ENCODE measurements around the gene FOXK1.

The FOXK1 gene

GRCh38 chr7:4693152-4693551, 11.1 kb downstream of the FOXK1 start:
- H3K4ac ChIP-seq (ENCODE audit: low read depth, low read length): no peak overlapping the region
- H4K5ac ChIP-seq (ENCODE audit: low read length): no peak overlapping the region
- no peak overlapping the region for H2BK5ac ChIP-seq (ENCODE audit: low read length)
- no peak overlapping the region for H3K9ac ChIP-seq (ENCODE audit: low read length)
- H3K18ac ChIP-seq (ENCODE audit: low read length): no peak overlapping the region
- H3K23ac ChIP-seq (ENCODE audit: low read length): no peak overlapping the region
- WGBS (ENCODE audit: extremely low coverage, insufficient coverage, low lambda C conversion rate): no CpG with 5 or more reads among the region's 2 CpGs
- no peak overlapping the region for H4K8ac ChIP-seq (ENCODE audit: low read depth, low read length)
- no peak overlapping the region for H2BK15ac ChIP-seq (replicated peaks; ENCODE audit: low read depth)
- H3K4me2 ChIP-seq (ENCODE audit: low read length): no peak overlapping the region
- no peaks in the 10 kb centered on the region for H3K27me3 ChIP-seq (ENCODE audit: insufficient read depth, low read length, poor library complexity)
- no peak overlapping the region for H3K56ac ChIP-seq (ENCODE audit: low read length)
- no peaks in the 10 kb centered on the region for H3K36me3 ChIP-seq (ENCODE audit: control insufficient read depth, insufficient read depth, low read length)
- peaks cover 8% of the 10 kb centered on the region for H3K79me2 ChIP-seq (ENCODE audit: control insufficient read depth, insufficient read depth, low read length)
- H3K4me1 ChIP-seq (ENCODE audit: control insufficient read depth, low read depth, low read length): no peaks in the 10 kb centered on the region
- H3K4me3 ChIP-seq (ENCODE audit: low read length): no peak overlapping the region
- no peak for DNase-seq
- H2AK5ac ChIP-seq (ENCODE audit: low read length): no peak overlapping the region
- peaks cover 7% of the 10 kb centered on the region for H3K79me1 ChIP-seq (ENCODE audit: low read length)
- H3K27ac ChIP-seq (ENCODE audit: low read depth, low read length): no peak overlapping the region
- no peak overlapping the region for H2BK120ac ChIP-seq (ENCODE audit: low read depth, low read length)

GRCh38 chr7:4693749-4694148, 11.7 kb downstream of the FOXK1 start:
- DNase-seq: no peak
- Histone ChIP-seq H3K4me1 (ENCODE audit: control insufficient read depth, low read depth, low read length) (no peaks in the 10 kb centered on the region), H2BK15ac (replicated peaks; ENCODE audit: low read depth) (no peak overlapping the region), H4K8ac (ENCODE audit: low read depth, low read length) (no peak overlapping the region), H3K18ac (ENCODE audit: low read length) (no peak overlapping the region), H4K5ac (ENCODE audit: low read length) (no peak overlapping the region), H3K56ac (ENCODE audit: low read length) (no peak overlapping the region), H3K4me2 (ENCODE audit: low read length) (no peak overlapping the region), H3K4me3 (ENCODE audit: low read length) (no peak overlapping the region), H3K27ac (ENCODE audit: low read depth, low read length) (no peak overlapping the region), H3K23ac (ENCODE audit: low read length) (no peak overlapping the region), H3K79me2 (ENCODE audit: control insufficient read depth, insufficient read depth, low read length) (peaks cover 8% of the 10 kb centered on the region), H3K36me3 (ENCODE audit: control insufficient read depth, insufficient read depth, low read length) (no peaks in the 10 kb centered on the region), H3K4ac (ENCODE audit: low read depth, low read length) (no peak overlapping the region), H3K79me1 (ENCODE audit: low read length) (peaks cover 7% of the 10 kb centered on the region), H2BK5ac (ENCODE audit: low read length) (no peak overlapping the region), H3K9ac (ENCODE audit: low read length) (no peak overlapping the region), H3K27me3 (ENCODE audit: insufficient read depth, low read length, poor library complexity) (no peaks in the 10 kb centered on the region), H2AK5ac (ENCODE audit: low read length) (no peak overlapping the region), H2BK120ac (ENCODE audit: low read depth, low read length) (no peak overlapping the region)
- no CpG with 5 or more reads among the region's 2 CpGs for WGBS (ENCODE audit: extremely low coverage, insufficient coverage, low lambda C conversion rate)

- no peaks in the 10 kb centered on the region for H3K36me3 ChIP-seq (ENCODE audit: control insufficient read depth, insufficient read depth, low read length)
- no peaks in the 10 kb centered on the region for H3K27me3 ChIP-seq (ENCODE audit: insufficient read depth, low read length, poor library complexity)
- H2BK15ac ChIP-seq (replicated peaks; ENCODE audit: low read depth): no peak overlapping the region
- H3K56ac ChIP-seq (ENCODE audit: low read length): no peak overlapping the region
- no peaks in the 10 kb centered on the region for H3K4me1 ChIP-seq (ENCODE audit: control insufficient read depth, low read depth, low read length)
- no peak overlapping the region for H3K4me2 ChIP-seq (ENCODE audit: low read length)
- no CpG with 5 or more reads among the region's 2 CpGs for WGBS (ENCODE audit: extremely low coverage, insufficient coverage, low lambda C conversion rate)
- no peak overlapping the region for H4K8ac ChIP-seq (ENCODE audit: low read depth, low read length)
- no peak overlapping the region for H3K27ac ChIP-seq (ENCODE audit: low read depth, low read length)
- no peak overlapping the region for H3K23ac ChIP-seq (ENCODE audit: low read length)
- no peak overlapping the region for H2BK5ac ChIP-seq (ENCODE audit: low read length)
- DNase-seq: no peak
- H3K4ac ChIP-seq (ENCODE audit: low read depth, low read length): no peak overlapping the region
- H3K4me3 ChIP-seq (ENCODE audit: low read length): no peak overlapping the region
- no peak overlapping the region for H3K18ac ChIP-seq (ENCODE audit: low read length)
- H4K5ac ChIP-seq (ENCODE audit: low read length): no peak overlapping the region
- H2BK120ac ChIP-seq (ENCODE audit: low read depth, low read length): no peak overlapping the region
- H2AK5ac ChIP-seq (ENCODE audit: low read length): no peak overlapping the region
- H3K79me2 ChIP-seq (ENCODE audit: control insufficient read depth, insufficient read depth, low read length): peaks cover 8% of the 10 kb centered on the region
- peaks cover 7% of the 10 kb centered on the region for H3K79me1 ChIP-seq (ENCODE audit: low read length)
- no peak overlapping the region for H3K9ac ChIP-seq (ENCODE audit: low read length)
Observed at GRCh38 chr7:4694305-4694704, 12.2 kb downstream of the FOXK1 start.

GRCh38 chr7:4698707-4699275, 16.7 kb downstream of the FOXK1 start:
- Histone ChIP-seq H3K4me2 (ENCODE audit: low read length) (no peak overlapping the region), H3K18ac (ENCODE audit: low read length) (no peak overlapping the region), H3K27me3 (ENCODE audit: insufficient read depth, low read length, poor library complexity) (no peaks in the 10 kb centered on the region), H3K79me2 (ENCODE audit: control insufficient read depth, insufficient read depth, low read length) (peaks cover 4% of the 10 kb centered on the region), H3K79me1 (ENCODE audit: low read length) (peaks cover 2% of the 10 kb centered on the region), H2BK120ac (ENCODE audit: low read depth, low read length) (no peak overlapping the region), H3K9ac (ENCODE audit: low read length) (no peak overlapping the region), H3K27ac (ENCODE audit: low read depth, low read length) (no peak overlapping the region), H3K23ac (ENCODE audit: low read length) (no peak overlapping the region), H3K4ac (ENCODE audit: low read depth, low read length) (no peak overlapping the region), H3K4me3 (ENCODE audit: low read length) (no peak overlapping the region), H2BK5ac (ENCODE audit: low read length) (no peak overlapping the region), H3K56ac (ENCODE audit: low read length) (no peak overlapping the region), H3K36me3 (ENCODE audit: control insufficient read depth, insufficient read depth, low read length) (no peaks in the 10 kb centered on the region), H4K8ac (ENCODE audit: low read depth, low read length) (no peak overlapping the region), H2BK15ac (replicated peaks; ENCODE audit: low read depth) (no peak overlapping the region), H2AK5ac (ENCODE audit: low read length) (no peak overlapping the region), H3K4me1 (ENCODE audit: control insufficient read depth, low read depth, low read length) (peaks cover 4% of the 10 kb centered on the region), H4K5ac (ENCODE audit: low read length) (no peak overlapping the region)
- no CpG with 5 or more reads among the region's 10 CpGs for WGBS (ENCODE audit: extremely low coverage, insufficient coverage, low lambda C conversion rate)
- DNase-seq: no peak

GRCh38 chr7:4699841-4700240, 17.7 kb downstream of the FOXK1 start:
- no peak overlapping the region for H3K4me3 ChIP-seq (ENCODE audit: low read length)
- no peak overlapping the region for H3K18ac ChIP-seq (ENCODE audit: low read length)
- H4K5ac ChIP-seq (ENCODE audit: low read length): no peak overlapping the region
- H3K27ac ChIP-seq (ENCODE audit: low read depth, low read length): no peak overlapping the region
- peaks cover 4% of the 10 kb centered on the region for H3K4me1 ChIP-seq (ENCODE audit: control insufficient read depth, low read depth, low read length)
- H3K79me2 ChIP-seq (ENCODE audit: control insufficient read depth, insufficient read depth, low read length): peaks cover 4% of the 10 kb centered on the region
- no peak overlapping the region for H3K9ac ChIP-seq (ENCODE audit: low read length)
- no peak overlapping the region for H3K4ac ChIP-seq (ENCODE audit: low read depth, low read length)
- H2BK120ac ChIP-seq (ENCODE audit: low read depth, low read length): no peak overlapping the region
- peaks cover 3% of the 10 kb centered on the region for H3K79me1 ChIP-seq (ENCODE audit: low read length)
- no peak overlapping the region for H4K8ac ChIP-seq (ENCODE audit: low read depth, low read length)
- WGBS (ENCODE audit: extremely low coverage, insufficient coverage, low lambda C conversion rate): no CpG with 5 or more reads among the region's 10 CpGs
- no peak for DNase-seq
- H3K4me2 ChIP-seq (ENCODE audit: low read length): no peak overlapping the region
- no peak overlapping the region for H3K56ac ChIP-seq (ENCODE audit: low read length)
- no peak overlapping the region for H2AK5ac ChIP-seq (ENCODE audit: low read length)
- H3K23ac ChIP-seq (ENCODE audit: low read length): no peak overlapping the region
- H2BK15ac ChIP-seq (replicated peaks; ENCODE audit: low read depth): no peak overlapping the region
- no peaks in the 10 kb centered on the region for H3K27me3 ChIP-seq (ENCODE audit: insufficient read depth, low read length, poor library complexity)
- no peak overlapping the region for H2BK5ac ChIP-seq (ENCODE audit: low read length)
- no peaks in the 10 kb centered on the region for H3K36me3 ChIP-seq (ENCODE audit: control insufficient read depth, insufficient read depth, low read length)

- no CpG with 5 or more reads among the region's 14 CpGs for WGBS (ENCODE audit: extremely low coverage, insufficient coverage, low lambda C conversion rate)
- peaks cover 4% of the 10 kb centered on the region for H3K4me1 ChIP-seq (ENCODE audit: control insufficient read depth, low read depth, low read length)
- H3K36me3 ChIP-seq (ENCODE audit: control insufficient read depth, insufficient read depth, low read length): no peaks in the 10 kb centered on the region
- peak; percentile 97 for DNase-seq
- no peak overlapping the region for H2BK15ac ChIP-seq (replicated peaks; ENCODE audit: low read depth)
- H3K23ac ChIP-seq (ENCODE audit: low read length): no peak overlapping the region
- H4K5ac ChIP-seq (ENCODE audit: low read length): no peak overlapping the region
- no peaks in the 10 kb centered on the region for H3K27me3 ChIP-seq (ENCODE audit: insufficient read depth, low read length, poor library complexity)
- H3K4me2 ChIP-seq (ENCODE audit: low read length): no peak overlapping the region
- no peak overlapping the region for H2BK120ac ChIP-seq (ENCODE audit: low read depth, low read length)
- no peak overlapping the region for H3K18ac ChIP-seq (ENCODE audit: low read length)
- no peak overlapping the region for H2AK5ac ChIP-seq (ENCODE audit: low read length)
- no peak overlapping the region for H3K4ac ChIP-seq (ENCODE audit: low read depth, low read length)
- H2BK5ac ChIP-seq (ENCODE audit: low read length): no peak overlapping the region
- no peak overlapping the region for H3K27ac ChIP-seq (ENCODE audit: low read depth, low read length)
- H3K79me1 ChIP-seq (ENCODE audit: low read length): peaks cover 3% of the 10 kb centered on the region
- peaks cover 2% of the 10 kb centered on the region for H3K79me2 ChIP-seq (ENCODE audit: control insufficient read depth, insufficient read depth, low read length)
- no peak overlapping the region for H3K9ac ChIP-seq (ENCODE audit: low read length)
- no peak overlapping the region for H3K56ac ChIP-seq (ENCODE audit: low read length)
- no peak overlapping the region for H4K8ac ChIP-seq (ENCODE audit: low read depth, low read length)
- no peak overlapping the region for H3K4me3 ChIP-seq (ENCODE audit: low read length)
Observed at GRCh38 chr7:4700577-4701235, 18.6 kb downstream of the FOXK1 start.

Data from mesendoderm (in vitro differentiated cells).